GM19099 (cell line): ENCODE results near the gene DNM2.

ENCODE experiments used
- POLR2A ChIP-seq: IDR thresholded peaks from 3 replicates; pipeline ENCODE4 v1.6.1; 2011; ENCODE audit warnings: low read depth; ENCODE audit not compliant: insufficient read length; ENCODE audit errors: extremely low read depth

The DNM2 gene

GRCh38 chr19:10769533-10770491, 51.9 kb downstream of the DNM2 start:
- TF ChIP-seq POLR2A, result no peak

GRCh38 chr19:10773969-10774368, 56.1 kb downstream of the DNM2 start:
- TF ChIP-seq POLR2A, result no peak

GRCh38 chr19:10774893-10775292, 57.0 kb downstream of the DNM2 start:
- no peak for TF ChIP-seq POLR2A

- TF ChIP-seq POLR2A, result no peak
Measured at GRCh38 chr19:10776900-10777650, 59.2 kb downstream of the DNM2 start.

- no peak for TF ChIP-seq POLR2A
Measured at GRCh38 chr19:10780368-10780767, 62.5 kb downstream of the DNM2 start.

- TF ChIP-seq POLR2A, result no peak
Measured at GRCh38 chr19:10782795-10783194, 64.9 kb downstream of the DNM2 start.

- TF ChIP-seq POLR2A, result no peak
Measured at GRCh38 chr19:10784257-10784656, 66.4 kb downstream of the DNM2 start.

- no peak for TF ChIP-seq POLR2A
Measured at GRCh38 chr19:10788146-10788545, 70.3 kb downstream of the DNM2 start.

- no peak for TF ChIP-seq POLR2A
Measured at GRCh38 chr19:10789866-10790265, 72.0 kb downstream of the DNM2 start.

GRCh38 chr19:10796653-10797052, 78.8 kb downstream of the DNM2 start:
- no peak for TF ChIP-seq POLR2A

- TF ChIP-seq POLR2A, result no peak
Measured at GRCh38 chr19:10797078-10797477, 79.2 kb downstream of the DNM2 start.

GRCh38 chr19:10797541-10798256, 79.8 kb downstream of the DNM2 start:
- TF ChIP-seq POLR2A, result no peak

GRCh38 chr19:10800488-10800887, 82.6 kb downstream of the DNM2 start:
- no peak for TF ChIP-seq POLR2A

GRCh38 chr19:10802479-10802878, 84.6 kb downstream of the DNM2 start:
- TF ChIP-seq POLR2A, result no peak

- no peak for TF ChIP-seq POLR2A
Measured at GRCh38 chr19:10803252-10803651, 85.4 kb downstream of the DNM2 start.
